Fibroblast of lung (primary cell): ENCODE measurements around the gene C7orf57.

Experiments used
- CTCF ChIP-seq, 2 donors: IDR thresholded peaks in 1 of 2; conservative IDR thresholded peaks in 1 of 2; 1 replicate in 1 of 2; 2 replicates in 1 of 2; pipeline ENCODE4 v1.5.1; 2011 to 2012; ENCODE audit warnings: low read length in 2 of 2, control low read depth in 1 of 2, inconsistent platforms in 1 of 2, low read depth in 1 of 2, mild to moderate bottlenecking in 1 of 2
- EZH2 ChIP-seq: IDR thresholded peaks from 2 replicates; pipeline ENCODE4 v1.5.1; 2012; ENCODE audit warnings: low read length, control low read depth, mild to moderate bottlenecking; ENCODE audit errors: missing control alignments

DNA sequence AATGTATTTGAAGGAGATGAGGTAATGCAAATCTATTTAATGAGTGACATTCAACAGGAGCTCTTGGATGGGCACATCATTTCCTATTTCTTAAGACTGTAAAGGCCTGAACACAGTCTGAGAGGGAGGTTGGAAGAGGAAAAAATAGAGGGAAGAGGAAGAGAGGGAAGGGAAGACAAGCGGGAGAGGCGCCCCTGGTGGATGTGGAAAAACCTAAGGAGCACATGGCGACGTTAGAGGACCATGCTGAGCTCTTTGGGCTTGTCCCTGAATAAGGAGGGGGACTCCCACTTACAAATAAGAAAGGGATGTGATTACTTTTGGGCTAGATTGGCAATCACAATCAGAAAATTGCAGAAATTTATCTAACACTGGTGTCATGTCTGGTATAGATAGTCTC, 26.1 kb upstream of the C7orf57 start:
- TF ChIP-seq EZH2 (no peak), CTCF (conservative IDR thresholded peaks at IDR 0.05 in 1 of 2, IDR thresholded peaks at IDR 0.05 in 1 of 2; ENCODE audit: low read depth in 1 of 2, low read length in 2 of 2) (no peak)
